Left renal pelvis (tissue), 4 donors: Measurements from ENCODE around the gene SYNJ2. TPM values are rescaled to one million over a fixed set of nuclear protein-coding genes. Genes with fewer than 3 reads are reported as not detected.
"Not testable (repeated sequence)": the region's sequence is repeated elsewhere in the genome, so short reads cannot be mapped to it uniquely, and the experiment has no call there.

ENCODE experiments used
- DNase-seq, 4 donors: peaks; one replicate each; pipeline ENCODE4 v3.0.0-alpha.2; 2013; ENCODE audit warnings: low read depth in 4 of 4, low spot score in 3 of 4
- polyA plus RNA-seq, 4 donors: library from polyadenylated mRNA; unstranded; fragments of 120-200 nt; gene quantifications; one replicate each; pipeline ENCODE4 v1.2.1, GENCODE V29; 2013; ENCODE audit not compliant: insufficient read length in 4 of 4

The SYNJ2 gene, protein sequence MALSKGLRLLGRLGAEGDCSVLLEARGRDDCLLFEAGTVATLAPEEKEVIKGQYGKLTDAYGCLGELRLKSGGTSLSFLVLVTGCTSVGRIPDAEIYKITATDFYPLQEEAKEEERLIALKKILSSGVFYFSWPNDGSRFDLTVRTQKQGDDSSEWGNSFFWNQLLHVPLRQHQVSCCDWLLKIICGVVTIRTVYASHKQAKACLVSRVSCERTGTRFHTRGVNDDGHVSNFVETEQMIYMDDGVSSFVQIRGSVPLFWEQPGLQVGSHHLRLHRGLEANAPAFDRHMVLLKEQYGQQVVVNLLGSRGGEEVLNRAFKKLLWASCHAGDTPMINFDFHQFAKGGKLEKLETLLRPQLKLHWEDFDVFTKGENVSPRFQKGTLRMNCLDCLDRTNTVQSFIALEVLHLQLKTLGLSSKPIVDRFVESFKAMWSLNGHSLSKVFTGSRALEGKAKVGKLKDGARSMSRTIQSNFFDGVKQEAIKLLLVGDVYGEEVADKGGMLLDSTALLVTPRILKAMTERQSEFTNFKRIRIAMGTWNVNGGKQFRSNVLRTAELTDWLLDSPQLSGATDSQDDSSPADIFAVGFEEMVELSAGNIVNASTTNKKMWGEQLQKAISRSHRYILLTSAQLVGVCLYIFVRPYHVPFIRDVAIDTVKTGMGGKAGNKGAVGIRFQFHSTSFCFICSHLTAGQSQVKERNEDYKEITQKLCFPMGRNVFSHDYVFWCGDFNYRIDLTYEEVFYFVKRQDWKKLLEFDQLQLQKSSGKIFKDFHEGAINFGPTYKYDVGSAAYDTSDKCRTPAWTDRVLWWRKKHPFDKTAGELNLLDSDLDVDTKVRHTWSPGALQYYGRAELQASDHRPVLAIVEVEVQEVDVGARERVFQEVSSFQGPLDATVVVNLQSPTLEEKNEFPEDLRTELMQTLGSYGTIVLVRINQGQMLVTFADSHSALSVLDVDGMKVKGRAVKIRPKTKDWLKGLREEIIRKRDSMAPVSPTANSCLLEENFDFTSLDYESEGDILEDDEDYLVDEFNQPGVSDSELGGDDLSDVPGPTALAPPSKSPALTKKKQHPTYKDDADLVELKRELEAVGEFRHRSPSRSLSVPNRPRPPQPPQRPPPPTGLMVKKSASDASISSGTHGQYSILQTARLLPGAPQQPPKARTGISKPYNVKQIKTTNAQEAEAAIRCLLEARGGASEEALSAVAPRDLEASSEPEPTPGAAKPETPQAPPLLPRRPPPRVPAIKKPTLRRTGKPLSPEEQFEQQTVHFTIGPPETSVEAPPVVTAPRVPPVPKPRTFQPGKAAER (N-terminal part only)
- polyA plus RNA-seq = 10 to 100 TPM in 3 of 4 donors, 1 to 10 TPM in 1; 8.0 to 11.3 (median 10.8) TPM

DNA sequence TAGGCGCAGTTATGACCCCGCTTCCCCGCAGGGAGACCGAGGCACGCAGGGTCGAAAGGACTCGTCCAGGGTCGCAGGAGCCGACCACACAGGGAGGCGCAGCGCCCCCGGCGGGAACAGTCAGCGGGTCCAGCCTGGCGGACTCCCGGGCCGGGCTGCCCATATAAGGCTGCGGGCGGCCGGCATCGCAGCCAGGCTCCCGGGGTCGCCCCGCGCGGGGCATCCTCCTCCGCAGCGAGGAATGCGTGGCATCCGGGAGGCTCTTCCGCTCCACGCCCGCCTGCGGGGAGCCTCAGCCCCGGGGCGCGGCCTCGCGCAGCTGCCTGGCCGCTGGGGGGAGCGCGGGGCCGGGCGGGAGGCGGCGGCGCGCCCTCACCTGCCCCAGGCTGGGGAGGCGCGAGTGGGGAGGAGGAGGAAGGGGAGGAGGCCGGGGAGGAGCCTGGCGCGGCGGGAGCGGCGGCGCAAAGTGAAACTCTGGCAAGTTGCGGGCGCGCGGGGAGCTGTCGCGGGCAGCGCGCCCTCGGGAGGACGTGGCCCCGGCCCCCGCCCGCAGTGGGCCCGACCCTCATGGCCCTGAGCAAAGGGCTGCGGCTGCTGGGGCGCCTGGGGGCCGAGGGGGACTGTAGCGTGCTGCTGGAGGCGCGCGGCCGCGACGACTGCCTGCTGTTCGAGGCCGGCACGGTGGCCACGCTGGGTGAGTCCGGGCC, at the start of gene SYNJ2:
Gene SYNJ2 (plus strand): TSS at position 469 of the 707 bp plus-strand sequence. CDS start 99 bp downstream, at position 568.
- DNase-seq = no peak

DNA sequence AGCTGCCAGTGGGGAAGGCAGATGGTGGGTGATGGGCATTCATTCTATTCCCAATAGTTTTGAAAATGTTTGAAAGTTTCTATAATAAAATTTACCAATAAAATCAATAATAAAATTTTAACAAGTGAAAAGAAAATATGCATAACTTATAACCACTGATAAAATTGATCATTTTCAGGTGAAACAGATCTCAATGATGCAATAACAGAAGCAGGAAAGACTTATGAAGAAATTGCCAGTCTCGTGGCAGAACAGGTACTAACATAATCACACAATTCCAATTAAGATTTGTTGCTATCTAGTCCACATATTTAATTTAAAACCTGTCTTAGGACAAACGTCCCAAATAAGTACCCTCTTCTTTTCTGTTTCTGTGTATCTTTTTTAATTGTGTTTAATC, 45.9 kb upstream of the SYNJ2 start:
- DNase-seq = no peak

DNA sequence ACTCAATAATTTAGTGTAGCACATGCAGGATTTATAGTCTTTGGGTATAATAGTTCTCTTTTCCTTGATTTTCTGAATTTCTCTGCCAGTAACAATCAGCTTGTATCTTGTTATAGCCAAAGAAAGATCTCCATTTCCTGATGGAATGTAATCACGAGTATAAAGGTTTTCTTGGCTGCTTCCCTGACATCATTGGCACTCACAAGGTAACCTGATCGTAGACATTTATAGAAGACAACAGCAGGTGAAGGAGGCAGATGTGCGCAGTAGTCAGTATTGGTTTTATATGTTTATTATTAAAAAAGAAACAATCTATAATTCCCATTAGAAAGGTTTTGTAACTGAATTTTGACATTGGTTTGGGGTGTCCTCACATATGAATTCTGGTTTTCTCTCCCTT, 44.3 kb upstream of the SYNJ2 start:
- DNase-seq = no peak

DNA sequence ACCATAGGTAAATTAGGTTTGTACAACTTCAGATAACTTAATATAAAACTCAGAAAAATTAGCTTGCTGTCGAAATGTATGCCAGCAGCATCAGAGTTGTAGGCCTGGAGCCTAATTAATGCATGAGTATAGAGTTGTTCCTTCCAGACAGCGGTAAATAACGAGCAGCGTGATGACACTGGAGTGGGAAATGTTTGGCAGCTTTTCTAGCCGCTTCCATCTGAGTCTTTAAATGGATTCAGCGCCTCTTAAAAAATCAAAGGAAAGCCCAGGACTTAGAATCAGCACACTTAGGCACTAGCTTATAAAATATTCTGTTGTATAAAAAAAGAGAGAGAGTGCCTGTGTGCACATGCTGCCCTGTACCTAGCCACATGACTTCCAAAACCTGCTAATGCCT, 43.7 kb upstream of the SYNJ2 start:
- no peak for DNase-seq

DNA sequence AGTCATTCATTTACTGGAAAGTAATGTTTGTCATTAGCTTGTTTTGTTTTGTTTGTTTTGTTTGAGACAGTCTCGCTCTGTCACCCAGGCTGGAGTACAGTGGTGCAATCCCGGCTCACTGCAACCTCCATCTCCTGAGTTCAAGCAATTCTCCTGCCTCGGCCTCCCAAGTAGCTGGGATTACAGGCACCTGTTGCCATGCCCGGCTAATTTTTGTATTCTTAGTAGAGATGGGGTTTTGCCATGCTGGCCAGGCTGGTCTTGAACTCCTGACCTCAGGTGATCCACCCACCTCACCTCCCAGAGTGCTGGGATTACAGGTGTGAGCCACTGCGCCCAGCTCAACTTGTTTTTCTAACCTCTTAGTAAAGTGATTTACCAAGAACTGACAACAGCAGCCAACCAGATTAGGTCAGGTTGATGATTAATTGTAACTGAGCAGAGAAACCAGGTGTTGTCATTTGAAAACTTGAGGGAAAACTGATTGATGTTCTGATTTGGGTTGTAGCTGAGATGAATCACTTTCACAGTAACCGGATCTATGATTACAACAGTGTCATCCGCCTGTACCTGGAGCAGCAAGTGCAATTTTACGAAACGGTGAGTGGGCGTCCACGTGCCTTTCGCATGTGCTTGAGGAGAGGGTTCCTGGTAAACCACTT, 41.2 kb upstream of the SYNJ2 start:
- not testable (repeated sequence) for DNase-seq

DNA sequence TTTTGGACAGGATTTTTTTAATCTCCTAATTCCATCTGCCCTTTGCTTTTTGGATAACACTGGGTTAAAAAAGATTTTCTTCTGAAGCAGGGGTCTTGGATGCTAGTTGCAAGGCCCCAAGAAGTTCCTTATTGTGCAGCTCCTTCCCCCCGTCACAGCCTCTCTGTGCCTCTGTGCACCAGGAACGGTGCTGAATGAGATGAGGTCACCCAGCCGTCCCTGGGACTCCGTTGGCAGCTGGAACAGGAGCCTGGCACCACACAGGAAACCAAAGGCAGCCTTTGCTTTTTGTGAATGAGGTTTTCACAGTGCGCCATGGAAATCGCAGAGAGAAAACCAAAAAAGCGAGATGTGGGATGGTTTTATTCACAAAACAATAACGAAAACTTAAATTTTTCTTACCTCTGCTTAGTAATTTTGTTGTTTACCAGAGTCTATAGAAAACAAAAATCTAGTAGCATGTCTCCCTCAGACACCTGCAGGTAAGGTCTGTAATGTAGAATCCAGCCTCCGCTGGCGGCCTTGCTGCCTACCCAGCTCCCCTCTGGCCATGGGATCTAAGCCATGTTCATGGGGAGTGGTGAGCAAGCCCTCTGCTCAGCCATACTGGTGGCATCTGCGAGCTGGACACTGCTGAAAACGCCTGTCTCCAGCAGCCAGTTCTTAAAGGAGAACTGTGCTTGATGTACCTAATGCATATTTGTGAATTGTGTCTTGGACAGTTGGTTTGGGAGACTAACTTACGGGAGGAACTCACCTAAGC, 40.4 kb upstream of the SYNJ2 start:
- no peak for DNase-seq

DNA sequence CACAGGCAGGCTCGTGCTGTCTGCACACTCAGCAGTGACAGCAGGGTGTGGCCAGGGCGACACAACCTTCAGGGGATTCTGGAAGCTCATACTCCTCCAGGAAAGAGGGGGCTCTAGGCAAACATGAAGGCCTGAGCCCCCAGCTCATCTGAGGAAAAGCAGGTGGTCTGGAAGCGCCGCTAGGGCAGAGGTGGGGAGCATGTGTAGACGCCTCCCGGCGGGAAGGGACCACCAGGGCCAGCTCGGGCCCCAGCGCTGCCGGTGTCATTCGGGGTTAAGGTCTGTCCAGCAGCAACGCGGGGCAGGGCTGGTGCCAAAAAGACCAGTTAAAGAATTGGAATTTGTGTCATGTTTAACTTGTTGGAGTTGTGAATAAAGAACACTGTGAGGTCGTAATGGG, 39.3 kb upstream of the SYNJ2 start:
- DNase-seq = no peak

DNA sequence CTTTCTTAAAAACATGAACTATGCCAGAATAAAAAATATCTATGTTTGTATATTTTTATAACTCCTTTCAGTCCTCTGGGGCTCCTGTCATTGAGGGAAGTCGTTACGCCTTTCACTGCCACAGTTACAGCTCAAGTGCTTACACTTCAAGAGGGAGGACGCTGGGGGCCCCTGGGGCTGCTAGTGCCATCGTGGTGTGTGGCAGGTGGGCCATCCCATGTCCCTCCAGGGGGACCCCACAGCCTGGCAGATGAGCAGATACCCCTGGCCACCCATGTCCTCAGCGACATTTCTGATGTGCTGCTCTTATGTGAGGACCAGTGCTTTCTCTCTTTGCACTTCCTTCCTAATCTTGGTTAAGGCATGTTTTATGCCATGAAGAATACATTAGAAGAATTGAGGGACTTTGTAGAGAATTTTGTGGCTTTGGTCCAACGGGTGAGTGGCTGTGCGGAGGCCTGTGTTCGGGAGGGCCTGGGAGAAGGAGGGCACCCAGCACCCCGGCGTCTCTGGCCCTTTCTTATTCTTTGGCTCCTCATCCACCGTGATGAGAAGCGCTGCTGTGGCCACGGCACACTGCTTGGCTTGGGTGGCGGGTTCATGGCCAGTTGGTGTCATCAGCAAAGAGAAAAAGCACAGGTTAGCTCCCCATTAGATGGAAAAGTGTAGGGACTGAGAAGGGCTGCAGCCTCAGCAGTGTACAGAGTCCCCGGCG, 38.3 kb upstream of the SYNJ2 start:
- DNase-seq = no peak

DNA sequence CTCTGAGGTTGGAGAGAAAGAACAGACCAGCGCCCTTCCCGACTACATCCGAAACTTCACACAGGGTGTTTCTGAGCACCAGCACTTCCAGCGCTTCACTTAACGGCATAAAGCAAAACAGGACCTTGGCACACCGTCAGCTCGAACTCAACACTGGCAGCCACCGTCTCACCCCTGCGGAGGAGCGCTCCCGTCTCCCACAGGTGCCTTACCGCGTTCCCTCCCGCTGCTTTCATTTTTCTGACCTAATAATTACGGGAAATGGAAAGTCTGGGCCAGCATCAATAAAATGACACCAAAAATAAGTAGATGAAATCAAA, 37.7 kb upstream of the SYNJ2 start:
- no peak for DNase-seq

DNA sequence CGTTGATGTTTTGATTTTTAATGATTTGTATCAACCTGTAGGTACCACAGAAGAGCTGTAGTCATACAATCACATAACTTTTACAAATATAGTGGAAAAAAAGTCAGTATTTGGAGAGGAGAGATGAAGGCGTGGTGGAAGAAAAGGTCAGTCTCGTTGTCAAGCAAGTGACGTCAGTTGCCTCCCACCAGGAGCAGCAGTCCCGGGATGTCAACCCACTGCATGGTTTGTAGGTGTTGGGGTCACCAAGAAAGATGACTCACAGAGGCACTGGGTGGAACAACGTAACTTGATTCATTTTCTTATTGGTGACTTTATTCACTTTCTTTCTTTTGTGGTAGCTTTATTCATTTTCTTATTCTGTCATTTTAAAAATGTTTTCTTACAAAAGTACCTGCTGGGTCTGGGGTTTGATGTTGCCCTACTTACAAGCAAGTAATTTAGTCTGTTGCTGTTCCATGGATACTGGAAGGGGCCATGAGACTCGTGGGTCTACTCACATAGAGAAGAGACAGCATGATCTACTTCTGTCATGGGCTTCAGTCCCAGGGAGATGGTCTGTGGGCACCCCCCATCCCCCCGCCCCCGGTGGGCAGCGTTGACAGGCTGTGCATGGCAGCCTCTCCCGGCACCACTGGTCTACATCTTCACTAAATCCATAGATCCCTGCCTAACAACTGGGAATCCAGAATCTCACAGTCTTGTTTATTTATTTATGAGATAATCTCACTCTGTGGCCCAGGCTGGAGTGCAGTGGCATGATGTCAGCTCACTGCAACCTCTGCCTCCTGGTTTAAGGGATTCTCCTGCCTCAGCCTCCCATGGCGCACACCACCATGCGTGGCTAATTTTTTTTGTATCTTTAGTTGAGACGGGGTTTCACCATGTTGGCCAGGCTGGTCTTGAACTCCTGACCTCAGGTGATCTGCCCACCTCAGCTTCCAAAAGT, 36.4 kb upstream of the SYNJ2 start:
- DNase-seq = no peak

DNA sequence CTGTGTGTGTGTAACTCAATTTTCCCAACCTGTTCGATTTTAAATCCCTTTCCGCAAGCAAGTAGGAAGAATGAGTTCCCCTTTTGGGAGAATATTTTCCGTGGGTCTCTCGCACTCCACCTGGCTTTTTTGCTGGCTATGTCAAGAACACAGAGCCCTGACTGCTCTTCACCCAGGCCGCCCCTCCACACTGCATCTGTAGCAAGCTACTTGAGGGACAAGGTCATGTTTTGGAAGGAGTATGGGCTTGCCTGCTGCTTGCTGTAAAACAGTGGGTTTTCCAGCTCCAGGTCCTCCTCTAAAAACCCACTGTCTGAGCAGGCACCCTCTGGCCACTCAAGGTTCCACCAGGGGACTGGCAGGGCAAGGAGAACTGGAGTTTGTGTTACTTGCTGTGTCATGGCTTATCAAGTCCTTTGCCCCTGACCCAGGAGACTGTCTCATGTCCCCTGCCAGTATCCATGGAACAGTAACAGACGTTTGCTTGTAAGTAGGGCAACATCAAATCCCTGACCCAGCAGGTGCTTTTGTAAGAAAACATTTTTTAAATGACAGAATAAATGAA, 35.5 kb upstream of the SYNJ2 start:
- DNase-seq = no peak

DNA sequence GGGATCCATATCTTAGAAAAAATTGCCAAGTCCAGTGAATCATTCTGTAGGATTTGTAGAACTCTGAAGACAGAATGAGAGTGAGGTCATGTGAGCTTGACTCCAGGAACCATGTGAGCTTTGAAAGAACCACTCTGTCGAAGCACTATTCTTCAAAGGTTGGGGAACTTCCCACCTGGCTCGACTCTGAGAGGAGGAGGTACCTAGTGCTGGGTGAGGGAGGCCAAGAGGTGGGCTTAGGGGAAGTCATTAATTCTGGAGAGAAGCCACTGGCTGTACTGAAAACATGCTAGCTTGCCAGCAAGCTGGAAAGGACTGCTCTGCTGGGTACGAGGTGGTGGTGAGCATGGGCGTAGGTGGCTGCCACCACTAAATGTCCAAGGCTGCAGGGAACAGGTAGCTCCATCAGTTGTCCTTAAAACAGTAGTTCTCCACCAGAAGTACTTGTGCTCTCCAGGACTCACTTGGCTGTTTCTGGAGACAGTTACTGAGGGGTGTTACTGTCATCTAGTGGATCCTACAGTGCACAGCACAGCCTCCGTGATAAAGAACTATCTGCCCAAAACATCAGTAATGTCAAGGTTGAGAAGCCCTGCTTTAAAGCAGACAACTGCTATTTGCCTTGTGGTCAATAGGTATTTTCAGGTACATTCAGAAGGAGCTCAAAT, 34.7 kb upstream of the SYNJ2 start:
- DNase-seq = no peak

DNA sequence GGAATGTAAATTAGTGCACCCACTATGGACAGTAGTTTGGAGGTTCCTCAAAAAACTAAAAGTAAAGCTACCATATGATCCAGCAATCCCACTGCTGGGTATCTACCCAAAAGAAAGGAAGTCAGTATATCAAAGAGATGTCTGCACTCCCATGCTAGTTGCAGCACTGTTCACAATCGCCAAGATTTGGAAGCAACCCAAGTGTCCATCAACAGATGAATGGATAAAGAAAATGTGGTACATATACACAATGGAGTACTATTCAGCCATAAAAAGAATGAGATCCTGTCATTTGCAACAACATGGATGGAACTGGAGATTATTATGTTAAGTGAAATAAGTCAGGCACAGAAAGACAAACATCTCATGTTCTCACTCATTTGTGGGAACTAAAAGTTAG, 30.8 kb upstream of the SYNJ2 start:
- DNase-seq = not testable (repeated sequence)

DNA sequence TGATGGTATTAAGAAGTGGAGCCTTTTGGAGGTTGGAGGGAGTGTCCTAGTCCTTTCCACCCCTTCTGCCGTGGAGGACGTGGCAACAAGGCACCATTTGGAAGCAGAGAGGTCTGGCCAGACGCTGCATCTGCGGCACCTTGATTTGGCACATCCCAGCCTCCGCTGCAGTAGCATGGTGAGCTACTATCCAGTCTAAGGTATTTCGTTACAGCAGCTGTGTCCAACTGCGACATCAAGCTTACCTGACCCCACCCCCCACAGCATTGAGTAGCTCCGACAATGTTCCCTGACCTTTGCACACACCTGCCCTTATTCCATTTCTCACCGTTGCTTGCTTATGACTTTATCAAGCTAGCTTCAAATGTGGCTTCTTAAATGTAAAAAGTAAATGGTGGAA, 29.8 kb upstream of the SYNJ2 start:
- DNase-seq = no peak

DNA sequence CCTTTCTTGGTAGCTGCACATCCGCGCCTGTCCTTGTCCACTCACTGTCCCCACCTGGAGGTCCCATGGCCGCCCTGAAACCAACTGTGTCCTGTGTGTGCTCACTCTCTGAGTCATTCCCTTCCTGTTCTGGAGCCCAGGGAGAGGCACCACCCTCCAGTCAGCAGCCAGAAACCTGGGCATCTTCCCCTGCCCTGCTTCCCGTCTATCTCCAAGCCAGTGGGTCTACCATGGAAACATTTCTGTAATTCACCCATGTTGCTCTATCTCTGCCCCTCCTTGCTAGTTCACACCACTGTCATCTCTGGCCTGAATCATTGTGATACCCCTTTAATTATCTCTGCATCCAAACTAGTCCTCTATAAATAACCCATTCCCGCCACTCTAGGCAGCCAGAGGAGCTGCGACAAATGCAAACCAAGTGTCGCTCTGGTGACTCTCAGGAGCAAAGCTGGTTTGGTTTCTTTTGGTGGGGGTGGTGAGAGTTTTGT, 28.8 kb upstream of the SYNJ2 start:
- DNase-seq = no peak

DNA sequence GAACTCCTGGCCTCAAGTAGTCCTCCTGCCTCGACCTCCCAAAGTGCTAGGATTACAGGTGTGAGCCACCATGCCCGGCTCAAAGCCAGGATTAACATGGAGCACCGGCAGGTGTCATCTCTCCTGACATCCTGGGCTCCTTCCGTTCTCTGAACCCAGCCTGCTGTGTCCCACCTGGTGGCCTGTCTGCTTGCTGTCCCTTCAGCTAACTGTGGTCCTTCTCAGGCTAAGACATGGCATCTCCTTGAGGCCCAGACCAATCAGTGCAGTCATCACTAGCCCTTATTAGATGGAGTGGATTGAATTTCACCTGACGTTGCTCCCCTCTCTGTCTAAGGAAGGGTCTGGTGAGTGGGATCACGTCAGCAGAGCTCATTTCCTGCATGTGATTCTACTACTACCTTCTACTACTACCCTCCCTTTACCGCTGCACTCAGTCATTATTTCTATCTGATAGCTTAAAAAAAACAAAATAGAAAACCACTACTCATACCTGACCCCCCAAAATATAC, 28.0 kb upstream of the SYNJ2 start:
- DNase-seq = no peak
